Measurements from ENCODE around the gene MYH13. TPM values are rescaled to one million over a fixed set of nuclear protein-coding genes. Genes with fewer than 3 reads are reported as not detected.

The MYH13 gene
- total RNA-seq, 1 experiment from 2014 or later, result not detected

GRCh38 chr17:10251212-10251948 lies 121.4 kb downstream of the MYH13 start:
- DNase-seq (ENCODE audit: low read depth), result no peak

Other genes with a start within 250 kb of the MYH13 start
- gene GAS7, start 174.4 kb downstream of the MYH13 start, total RNA-seq (2014; rRNA removed; shearing (Covaris generic)), result 0.02 TPM in 1 of 2 replicates, not detected in the other
- not detected in 2 replicates for gene MYH8, start 48.9 kb upstream of the MYH13 start, total RNA-seq (2014; rRNA removed; shearing (Covaris generic))
- gene MYH4, start 96.6 kb upstream of the MYH13 start, total RNA-seq (2014; rRNA removed; shearing (Covaris generic)), result not detected in 2 replicates
- gene MYH1, start 145.5 kb upstream of the MYH13 start, total RNA-seq (2014; rRNA removed; shearing (Covaris generic)), result not detected in 2 replicates
- not detected in 2 replicates for gene MYH2, start 176.7 kb upstream of the MYH13 start, total RNA-seq (2014; rRNA removed; shearing (Covaris generic))